HG03354 (cell line): ENCODE results near the gene TRIM7.
A peak's percentile ranks its signal among the peaks of the same experiment; 100 is the strongest.

Source experiments
- ATAC-seq: cut with Tn5 transposase; IDR thresholded peaks from one replicate; pipeline ENCODE4 v1.9.1; 2021; ENCODE audit warnings: mild to moderate bottlenecking; ENCODE audit not compliant: unreplicated experiment, poor library complexity, severe bottlenecking

Gene TRIM7

DNA sequence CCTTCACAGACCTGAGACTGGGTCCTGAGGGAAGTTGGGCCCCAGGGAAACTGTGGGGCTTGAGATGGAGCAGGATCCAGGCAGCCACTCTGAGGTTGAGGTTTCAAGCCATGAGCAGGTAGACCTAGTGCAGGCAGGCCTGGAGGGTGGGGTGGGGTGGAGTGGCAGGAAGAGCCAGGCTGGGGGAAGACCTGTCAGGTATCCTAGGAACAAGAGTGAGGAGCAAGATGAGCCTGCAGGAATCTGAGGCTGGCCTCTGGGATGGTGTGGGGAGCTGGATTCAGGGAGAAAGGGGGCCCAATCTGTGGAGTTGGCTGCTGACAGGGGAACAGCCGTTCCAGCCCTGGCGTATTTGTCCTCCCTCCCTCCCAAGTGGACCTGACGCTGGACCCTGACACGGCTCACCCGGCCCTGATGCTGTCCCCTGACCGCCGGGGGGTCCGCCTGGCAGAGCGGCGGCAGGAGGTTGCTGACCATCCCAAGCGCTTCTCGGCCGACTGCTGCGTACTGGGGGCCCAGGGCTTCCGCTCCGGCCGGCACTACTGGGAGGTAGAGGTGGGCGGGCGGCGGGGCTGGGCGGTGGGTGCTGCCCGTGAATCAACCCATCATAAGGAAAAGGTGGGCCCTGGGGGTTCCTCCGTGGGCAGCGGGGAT, 28.9 kb upstream of the TRIM7 start:
- ATAC-seq, result no peak

DNA sequence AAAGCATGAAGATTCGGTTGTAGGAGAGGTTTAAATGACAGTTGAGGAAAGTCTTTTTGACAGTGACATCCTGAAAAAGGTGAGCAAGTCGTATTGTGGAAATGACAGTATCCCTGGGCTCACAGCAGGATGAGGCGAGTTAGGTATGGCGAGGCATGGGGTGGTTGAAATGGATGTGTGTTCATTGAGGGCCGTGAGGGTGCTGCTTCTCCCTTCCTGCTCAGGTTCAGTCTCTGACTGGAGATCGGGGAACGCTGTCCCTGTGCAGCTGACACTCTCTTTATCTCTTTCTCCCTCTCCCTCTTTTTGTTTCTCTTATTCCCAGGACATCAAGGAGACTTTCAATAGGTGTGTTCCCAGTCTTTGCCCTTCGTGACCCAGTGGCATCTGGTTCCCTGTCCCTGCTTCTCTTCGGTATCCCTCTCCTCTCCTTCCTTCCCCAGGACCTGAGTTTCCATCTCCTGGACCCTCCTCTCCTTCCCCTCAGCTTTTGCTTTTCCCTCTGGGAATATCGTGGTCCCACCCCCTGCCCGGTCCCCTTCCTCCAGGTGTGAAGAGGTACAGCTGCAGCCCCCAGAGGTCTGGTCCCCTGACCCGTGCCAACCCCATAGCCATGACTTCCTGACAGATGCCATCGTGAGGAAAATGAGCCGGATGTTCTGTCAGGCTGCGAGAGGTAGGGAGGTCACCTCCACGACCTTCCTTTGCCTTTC, 28.2 kb upstream of the TRIM7 start:
- ATAC-seq, result no peak

DNA sequence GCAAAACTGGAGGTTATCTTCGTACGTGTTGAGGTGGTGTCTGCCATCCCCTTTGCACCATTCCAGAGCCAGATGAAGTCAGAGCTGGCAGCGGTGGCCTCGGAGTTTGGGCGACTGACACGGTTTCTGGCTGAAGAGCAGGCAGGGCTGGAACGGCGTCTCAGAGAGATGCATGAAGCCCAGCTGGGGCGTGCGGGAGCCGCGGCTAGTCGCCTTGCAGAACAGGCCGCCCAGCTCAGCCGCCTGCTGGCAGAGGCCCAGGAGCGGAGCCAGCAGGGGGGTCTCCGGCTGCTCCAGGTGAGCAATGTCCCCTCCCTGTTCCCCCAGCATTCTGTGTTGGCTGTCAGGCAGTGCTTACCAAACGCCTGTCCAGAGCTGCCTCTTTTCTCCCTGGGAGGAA, 27.6 kb upstream of the TRIM7 start:
- ATAC-seq, result no peak

DNA sequence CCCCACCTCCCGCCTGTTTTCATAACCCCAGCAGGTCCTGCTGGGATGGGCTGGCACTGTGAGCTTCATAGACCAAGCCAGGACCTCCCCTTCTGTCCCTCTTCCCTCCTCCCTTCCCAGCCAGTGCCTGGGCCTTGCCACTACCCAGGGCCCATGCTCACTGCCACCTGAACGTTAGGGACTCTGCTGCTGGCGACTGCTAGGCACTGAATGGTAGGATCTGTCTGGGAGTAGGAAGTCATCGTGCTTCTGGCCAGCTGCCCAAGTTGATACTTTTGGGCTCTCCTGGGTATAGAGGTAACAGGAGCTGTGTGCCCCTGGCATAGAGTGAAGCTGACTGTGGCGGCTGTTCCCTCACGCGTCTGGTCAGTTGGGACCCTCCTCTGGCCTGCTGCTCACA, 26.4 kb upstream of the TRIM7 start:
- no peak for ATAC-seq

DNA sequence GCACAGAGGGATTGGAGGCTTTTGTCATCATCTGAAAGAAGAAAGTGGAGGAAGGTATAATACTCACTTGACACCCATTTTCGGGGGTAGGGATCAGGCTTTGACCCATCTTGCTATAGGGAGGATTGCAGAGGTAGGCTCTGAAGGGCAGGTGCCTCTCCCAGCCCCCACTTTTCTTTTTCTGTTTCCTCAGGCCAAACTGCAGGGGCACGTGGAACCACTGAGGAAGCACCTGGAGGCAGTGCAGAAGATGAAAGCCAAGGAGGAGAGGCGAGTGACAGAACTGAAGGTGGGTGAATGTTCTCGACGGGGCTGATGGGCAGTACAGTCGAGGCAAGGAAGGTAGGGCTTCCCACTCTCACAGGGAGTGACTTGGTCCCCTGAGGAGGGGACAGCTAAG, 25.6 kb upstream of the TRIM7 start:
- no peak for ATAC-seq

DNA sequence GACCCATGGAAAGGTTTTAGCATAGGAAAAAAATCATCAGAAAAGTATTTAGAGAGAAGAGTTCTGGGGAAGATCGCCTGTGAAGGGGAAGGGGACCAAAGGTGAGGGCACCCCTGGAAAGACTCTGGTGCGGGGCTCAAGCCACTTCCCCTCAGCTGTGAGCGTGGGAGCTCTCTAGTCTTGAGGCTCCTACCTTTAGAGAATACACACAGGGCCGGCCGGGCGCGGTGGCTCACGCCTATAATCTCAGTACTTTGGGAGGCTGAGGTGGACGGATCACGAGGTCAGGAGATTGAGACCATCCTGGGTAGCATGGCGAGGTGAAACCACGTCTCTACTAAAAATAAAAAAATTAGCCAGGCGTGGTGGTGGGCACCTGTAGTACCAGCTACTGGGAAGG, 25.0 kb upstream of the TRIM7 start:
- ATAC-seq, result no peak

DNA sequence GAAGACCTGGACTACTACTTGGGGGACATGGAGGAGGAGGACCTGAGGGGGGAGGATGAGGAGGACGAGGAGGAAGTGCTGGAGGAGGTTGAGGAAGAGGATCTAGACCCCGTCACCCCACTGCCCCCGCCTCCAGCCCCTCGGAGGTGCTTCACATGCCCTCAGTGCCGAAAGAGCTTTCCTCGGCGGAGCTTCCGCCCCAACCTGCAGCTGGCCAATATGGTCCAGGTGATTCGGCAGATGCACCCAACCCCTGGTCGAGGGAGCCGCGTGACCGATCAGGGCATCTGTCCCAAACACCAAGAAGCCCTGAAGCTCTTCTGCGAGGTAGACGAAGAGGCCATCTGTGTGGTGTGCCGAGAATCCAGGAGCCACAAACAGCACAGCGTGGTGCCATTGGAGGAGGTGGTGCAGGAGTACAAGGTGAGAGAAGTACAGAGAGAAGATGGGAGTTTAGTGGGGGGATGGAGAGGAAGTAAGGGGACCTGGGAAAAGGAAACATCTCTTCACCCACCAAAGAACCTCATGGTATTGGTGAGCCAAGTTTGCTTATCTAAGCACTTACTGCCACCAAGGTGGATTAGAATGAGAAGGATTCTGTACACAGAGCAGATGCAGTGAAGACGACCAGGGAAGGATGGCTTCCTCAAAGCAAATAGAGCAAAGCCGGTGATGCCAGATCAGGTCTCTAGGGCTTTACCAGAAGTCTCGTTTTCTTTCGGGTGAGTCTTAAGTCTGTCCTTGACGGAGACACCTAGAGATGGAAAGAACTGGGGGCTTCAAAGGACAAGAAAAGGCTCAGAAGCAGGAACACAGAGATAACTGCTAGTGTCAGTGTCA, 19.6 kb upstream of the TRIM7 start:
- ATAC-seq, result no peak

- ATAC-seq, result peak; percentile 1
Measured at GRCh38 chr5:181223729-181224389, 18.9 kb upstream of the TRIM7 start.

DNA sequence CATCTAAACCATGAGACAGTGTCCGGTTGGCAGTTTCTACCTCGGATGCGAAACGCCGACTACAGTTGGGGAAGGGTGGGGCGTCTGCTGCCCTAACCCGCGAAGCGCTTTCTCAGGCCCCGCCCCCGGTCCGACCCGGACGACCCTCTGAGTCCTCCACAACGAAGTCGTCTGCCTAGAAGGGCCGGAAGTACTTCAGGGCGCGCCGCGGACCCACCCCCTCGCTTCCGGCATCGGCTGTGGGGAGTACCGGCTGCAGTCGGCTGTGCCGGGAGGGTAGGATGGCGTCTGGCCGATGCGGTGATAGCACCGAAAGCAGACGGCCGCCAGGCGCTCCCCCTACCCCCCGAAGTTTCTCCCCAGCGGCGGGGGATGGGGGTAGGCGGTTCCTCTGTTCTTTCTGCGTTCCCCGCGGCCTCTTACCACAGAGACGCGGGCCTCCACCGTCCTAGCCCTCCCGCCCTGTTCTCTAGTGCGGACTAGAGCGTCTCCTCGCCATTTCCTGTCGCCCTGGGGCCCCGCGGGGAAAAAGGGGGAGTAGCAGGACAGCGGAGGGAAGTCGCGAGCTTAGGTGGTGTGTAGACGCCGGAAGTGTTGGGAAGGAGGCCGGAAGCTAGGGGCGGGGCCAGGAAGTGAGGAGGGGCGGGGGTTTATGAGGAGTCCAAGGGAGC, 18.2 kb upstream of the TRIM7 start, which contains the start of gene TRIM41:
Gene TRIM41, plus strand, starts transcription at position 224 of the 671 bp plus-strand sequence. CDS start 719 bp downstream, outside the sequence.
- ATAC-seq, result peak; percentile 73

GRCh38 chr5:181222630-181223057, 17.6 kb upstream of the TRIM7 start:
- peak; percentile 8 for ATAC-seq

DNA sequence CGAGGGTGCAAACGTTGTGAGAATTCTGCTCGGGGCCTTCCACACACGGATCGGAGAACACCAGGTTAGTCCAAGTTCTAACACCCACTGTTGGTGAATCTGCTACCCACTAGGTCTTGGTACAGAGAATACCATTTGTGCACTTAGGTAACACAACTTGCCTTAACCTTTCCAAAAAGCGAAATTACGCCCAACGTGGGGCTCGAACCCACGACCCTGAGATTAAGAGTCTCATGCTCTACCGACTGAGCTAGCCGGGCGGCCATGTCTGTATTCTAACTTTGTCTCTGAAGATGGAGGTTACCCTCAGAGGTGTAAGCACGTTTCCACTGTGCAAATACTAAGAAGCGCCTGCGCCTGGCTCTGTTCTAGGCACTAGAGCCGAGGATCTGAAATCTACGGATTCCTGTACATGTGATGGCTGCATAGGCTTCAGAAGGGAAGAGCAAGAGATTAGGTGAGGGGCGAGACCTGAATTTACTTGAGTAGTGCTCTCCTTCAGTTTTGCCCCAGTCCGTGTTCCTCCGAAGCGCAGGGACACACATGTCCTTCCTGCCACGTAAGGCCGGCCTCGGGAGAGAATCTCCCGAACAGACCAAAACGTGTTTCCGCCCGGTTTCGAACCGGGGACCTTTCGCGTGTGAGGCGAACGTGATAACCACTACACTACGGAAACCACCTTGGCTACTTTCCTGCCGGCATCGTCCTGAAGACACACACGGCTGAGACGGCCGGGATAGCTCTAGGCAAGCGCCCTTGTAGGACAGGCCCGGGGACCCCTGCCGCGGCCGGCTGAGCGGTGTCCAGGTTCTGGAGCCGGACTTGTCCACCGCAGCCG, 17.0 kb upstream of the TRIM7 start:
- ATAC-seq, result peak; percentile 29

GRCh38 chr5:181221105-181221791, 16.3 kb upstream of the TRIM7 start:
- no peak for ATAC-seq

DNA sequence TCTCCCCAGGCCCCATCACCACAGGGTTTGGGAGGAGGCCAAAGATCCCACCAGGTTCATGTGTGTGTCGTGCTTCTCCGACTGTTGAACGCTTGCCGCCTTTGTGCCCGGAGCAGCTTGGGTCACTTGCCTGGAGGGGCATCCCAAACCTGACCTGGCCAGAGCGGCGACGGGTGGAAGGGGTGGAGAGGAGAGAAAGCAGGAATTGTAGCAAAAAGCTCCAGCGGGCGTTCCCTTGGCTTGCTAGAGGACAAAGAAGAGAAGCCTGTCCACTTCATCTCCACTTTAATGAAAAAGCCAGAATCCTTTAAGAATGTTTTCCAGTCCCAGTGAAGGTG, 15.2 kb upstream of the TRIM7 start:
- no peak for ATAC-seq

DNA sequence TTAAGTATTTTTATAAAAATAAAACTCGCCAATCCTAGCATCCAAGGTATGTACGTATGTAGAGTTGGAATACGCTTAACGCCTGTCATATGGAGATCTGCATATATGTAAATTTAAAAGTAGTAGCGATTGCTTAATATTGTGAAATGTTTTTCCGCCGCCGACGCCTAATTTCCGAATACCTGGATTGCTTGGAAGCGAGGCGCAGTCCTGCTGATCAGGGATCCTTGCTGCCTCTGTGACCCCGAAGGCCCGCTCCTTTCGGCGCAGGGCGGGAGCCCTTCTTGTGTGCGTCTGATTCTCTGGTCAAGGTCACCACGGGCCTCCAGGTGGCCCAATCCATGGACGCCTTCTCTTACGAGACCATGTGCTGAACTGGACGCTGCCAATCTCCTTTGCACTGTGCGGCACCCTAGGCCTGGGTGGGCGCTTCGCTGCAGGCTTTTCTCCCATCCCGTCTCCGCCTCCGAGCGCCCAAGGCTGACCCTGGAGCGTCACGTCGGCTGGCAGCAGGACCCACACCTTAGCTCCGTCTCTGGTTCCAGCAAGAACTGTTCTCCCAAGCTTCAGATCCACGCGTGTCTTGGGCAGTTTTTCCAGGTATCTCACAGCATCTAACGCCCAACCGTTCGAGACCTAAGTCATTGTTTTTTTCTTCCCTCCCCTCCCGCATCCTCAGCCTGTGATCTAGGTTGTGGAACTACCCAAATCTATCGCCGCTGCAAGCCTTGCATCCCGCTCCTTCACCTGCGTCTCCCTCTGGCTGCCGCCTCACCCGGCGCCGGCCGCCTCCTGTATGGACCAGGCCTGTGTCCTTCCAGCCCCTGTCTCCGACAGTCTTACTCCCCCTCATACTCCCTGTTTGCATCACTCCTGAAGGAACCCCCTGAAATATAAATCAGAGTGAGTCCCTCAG, 14.5 kb upstream of the TRIM7 start:
- no peak for ATAC-seq

- no peak for ATAC-seq
Measured at GRCh38 chr5:181218795-181219124, 13.8 kb upstream of the TRIM7 start.

GRCh38 chr5:181217803-181218062, 12.7 kb upstream of the TRIM7 start:
- ATAC-seq, result peak; percentile 9

DNA sequence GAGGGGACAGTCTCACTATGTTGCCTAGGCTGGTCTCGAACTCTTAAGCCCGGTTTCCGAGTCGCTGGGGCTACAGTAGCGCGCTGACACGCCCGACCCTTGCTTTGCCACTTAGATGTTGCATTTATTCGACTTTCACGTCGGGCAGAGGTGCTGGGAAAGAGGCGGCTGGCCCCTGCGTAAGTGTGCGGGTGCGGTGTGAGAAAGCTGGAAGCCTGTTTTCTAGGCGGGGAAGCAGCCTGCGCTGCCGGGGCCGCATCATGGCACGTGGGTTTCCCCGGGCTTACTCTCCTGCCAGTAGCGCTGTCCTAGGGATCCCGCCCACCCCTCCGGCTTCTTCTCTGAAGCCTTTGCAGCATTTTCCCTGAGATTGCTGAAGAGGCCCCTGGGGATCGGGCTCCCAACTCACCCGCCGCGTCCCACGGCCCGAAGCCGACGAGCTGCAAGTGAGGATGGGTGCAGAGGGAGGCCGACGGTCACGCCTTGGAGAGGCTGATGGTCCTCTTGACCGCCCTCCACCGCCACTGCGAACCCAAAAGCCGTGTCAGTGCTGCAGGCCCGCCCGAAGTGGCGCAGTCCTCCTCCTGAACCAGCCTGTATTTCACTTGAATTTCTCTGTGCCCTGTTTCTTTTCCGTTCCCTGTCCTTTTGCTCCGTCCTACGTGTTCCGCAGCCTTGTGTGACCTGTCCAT, 12.3 kb upstream of the TRIM7 start:
- peak; percentile 25 for ATAC-seq
